Upper lobe of left lung (tissue), 6 donors: Measurements from ENCODE around the gene TRAF5. TPM values are rescaled to one million over a fixed set of nuclear protein-coding genes. Genes with fewer than 3 reads are reported as not detected.
"Not testable (repeated sequence)": the region's sequence is repeated elsewhere in the genome, so short reads cannot be mapped to it uniquely, and the experiment has no call there.

Experiments
- ATAC-seq, 2 donors: fragments of 200-7000 bp; cut with Tn5 transposase; one replicate each; pipeline ENCODE4 v1.9.1; 2022; ENCODE audit warnings: mild to moderate bottlenecking in 2 of 2, moderate library complexity in 2 of 2; ENCODE audit not compliant: low FRiP score in 2 of 2
- DNase-seq, 2 donors: peaks; one replicate each; pipeline ENCODE4 v3.0.0-alpha.2; 2019 to 2020
- H3K27ac ChIP-seq, 4 donors: fragments of 200-600 bp; sonication (generic); one replicate each; pipeline ENCODE4 v1.5.1; 2016 to 2019
- H3K27me3 ChIP-seq, 4 donors: fragments of 200-600 bp; sonication (generic); one replicate each; pipeline ENCODE4 v1.5.1; 2017 to 2019
- H3K36me3 ChIP-seq, 4 donors: fragments of 200-600 bp; sonication (generic); one replicate each; pipeline ENCODE4 v1.5.1; 2016 to 2019
- H3K4me1 ChIP-seq, 4 donors: fragments of 200-600 bp; sonication (generic); one replicate each; pipeline ENCODE4 v1.5.1; 2018 to 2019
- H3K4me3 ChIP-seq, 4 donors: fragments of 200-600 bp; sonication (generic); one replicate each; pipeline ENCODE4 v1.5.1; 2017 to 2019; ENCODE audit warnings: mild to moderate bottlenecking in 2 of 4, moderate library complexity in 1 of 4
- H3K9me3 ChIP-seq, 4 donors: fragments of 200-600 bp; sonication (generic); one replicate each; pipeline ENCODE4 v1.5.1; 2018 to 2019
- EP300 ChIP-seq, 4 donors: sonication (generic); formaldehyde crosslinking; IDR thresholded peaks; one replicate each; pipeline ENCODE4 v1.5.1; 2017; ENCODE audit warnings: antibody characterized with exemption in 4 of 4, control low read depth in 2 of 4
- POLR2A ChIP-seq, 4 donors: fragments of 450-650 bp; IDR thresholded peaks; one replicate each; pipeline ENCODE4 v1.5.1; 2016 to 2017; ENCODE audit warnings: antibody characterized with exemption in 4 of 4, mild to moderate bottlenecking in 2 of 4
- POLR2AphosphoS5 ChIP-seq, 2 donors: sonication (generic); formaldehyde crosslinking; IDR thresholded peaks; one replicate each; pipeline ENCODE4 v1.5.1; 2017; ENCODE audit warnings: antibody characterized with exemption in 2 of 2
- WGBS, 2 donors: methylation state at CpG; one replicate each; pipeline ENCODE4 v1.1.5; 2017 to 2018; 5-methylcytosine and 5-hydroxymethylcytosine counted together
- total RNA-seq, 6 donors: library from RNA; depleted of rRNA in 4 of 6; stranded (reverse); fragments of >200 nt in 4 of 6; gene quantifications; one replicate each; pipeline versions ENCODE4 v1.1.0 to v1.2.1, GENCODE V29; 2016 to 2021
- TF ChIP-seq, protein P1 (sequence below), 6 experiments: fragments of 450-650 bp in 4 of 6; fragments of 200-600 bp in 2 of 6; sonication (generic) in 2 of 6; IDR thresholded peaks; one replicate each; pipeline ENCODE4 v1.5.1; 2016 to 2019; ENCODE audit warnings: antibody characterized with exemption in 6 of 6
- donor health status: DM: no; HTN: no; CAD: no; lungs with moderate emphysema.
- donor health status: DM: no; HTN: yes; CAD: no; lungs with severe emphysema.

Gene TRAF5
- total RNA-seq, 6 donors from 2014 or later = 4.6 to 13.6 (median 9.5) TPM

- Histone ChIP-seq H3K4me1 (peaks cover 0 to 5% (median 0%) of the 10 kb centered on the region in 4 donors), H3K27me3 (no peaks in the 10 kb centered on the region), H3K27ac (peak overlapping the region in 1 of 4 donors; percentile 37), H3K9me3 (no peaks in the 10 kb centered on the region), H3K4me3 (no peak overlapping the region), H3K36me3 (peaks cover 4 to 37% (median 20%) of the 10 kb centered on the region in 4 donors)
- ATAC-seq (no peak), DNase-seq (no peak)
- WGBS, 2 donors = 62 to 82% methylated on average over 3 of the region's 3 CpGs
- TF ChIP-seq EP300 (IDR thresholded peaks at IDR 0.05) (no peak), POLR2A (IDR thresholded peaks at IDR 0.05) (no peak), POLR2AphosphoS5 (IDR thresholded peaks at IDR 0.05) (no peak)
- TF ChIP-seq, protein P1, sequence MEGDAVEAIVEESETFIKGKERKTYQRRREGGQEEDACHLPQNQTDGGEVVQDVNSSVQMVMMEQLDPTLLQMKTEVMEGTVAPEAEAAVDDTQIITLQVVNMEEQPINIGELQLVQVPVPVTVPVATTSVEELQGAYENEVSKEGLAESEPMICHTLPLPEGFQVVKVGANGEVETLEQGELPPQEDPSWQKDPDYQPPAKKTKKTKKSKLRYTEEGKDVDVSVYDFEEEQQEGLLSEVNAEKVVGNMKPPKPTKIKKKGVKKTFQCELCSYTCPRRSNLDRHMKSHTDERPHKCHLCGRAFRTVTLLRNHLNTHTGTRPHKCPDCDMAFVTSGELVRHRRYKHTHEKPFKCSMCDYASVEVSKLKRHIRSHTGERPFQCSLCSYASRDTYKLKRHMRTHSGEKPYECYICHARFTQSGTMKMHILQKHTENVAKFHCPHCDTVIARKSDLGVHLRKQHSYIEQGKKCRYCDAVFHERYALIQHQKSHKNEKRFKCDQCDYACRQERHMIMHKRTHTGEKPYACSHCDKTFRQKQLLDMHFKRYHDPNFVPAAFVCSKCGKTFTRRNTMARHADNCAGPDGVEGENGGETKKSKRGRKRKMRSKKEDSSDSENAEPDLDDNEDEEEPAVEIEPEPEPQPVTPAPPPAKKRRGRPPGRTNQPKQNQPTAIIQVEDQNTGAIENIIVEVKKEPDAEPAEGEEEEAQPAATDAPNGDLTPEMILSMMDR (IDR thresholded peaks at IDR 0.05) = no peak
Measured at GRCh38 chr1:211309617-211310016, 17.0 kb upstream of the TRAF5 start.

GRCh38 chr1:211313392-211313791, 13.2 kb upstream of the TRAF5 start:
- TF ChIP-seq POLR2A (IDR thresholded peaks at IDR 0.05) (no peak), EP300 (IDR thresholded peaks at IDR 0.05) (no peak), POLR2AphosphoS5 (IDR thresholded peaks at IDR 0.05) (no peak)
- TF ChIP-seq, protein P1 (IDR thresholded peaks at IDR 0.05) = no peak
- H3K27ac ChIP-seq = no peak overlapping the region
- peak in 1 of 2 donors; percentile 39 for DNase-seq
- 95 to 96% methylated on average over 11 of the region's 11 CpGs for WGBS, 2 donors
- no peaks in the 10 kb centered on the region for H3K27me3 ChIP-seq
- ATAC-seq = no peak
- no peaks in the 10 kb centered on the region for H3K9me3 ChIP-seq
- peaks cover 4 to 39% (median 16%) of the 10 kb centered on the region in 4 donors for H3K36me3 ChIP-seq
- no peak overlapping the region for H3K4me3 ChIP-seq
- peaks cover 0 to 5% (median 0%) of the 10 kb centered on the region in 4 donors for H3K4me1 ChIP-seq

DNA sequence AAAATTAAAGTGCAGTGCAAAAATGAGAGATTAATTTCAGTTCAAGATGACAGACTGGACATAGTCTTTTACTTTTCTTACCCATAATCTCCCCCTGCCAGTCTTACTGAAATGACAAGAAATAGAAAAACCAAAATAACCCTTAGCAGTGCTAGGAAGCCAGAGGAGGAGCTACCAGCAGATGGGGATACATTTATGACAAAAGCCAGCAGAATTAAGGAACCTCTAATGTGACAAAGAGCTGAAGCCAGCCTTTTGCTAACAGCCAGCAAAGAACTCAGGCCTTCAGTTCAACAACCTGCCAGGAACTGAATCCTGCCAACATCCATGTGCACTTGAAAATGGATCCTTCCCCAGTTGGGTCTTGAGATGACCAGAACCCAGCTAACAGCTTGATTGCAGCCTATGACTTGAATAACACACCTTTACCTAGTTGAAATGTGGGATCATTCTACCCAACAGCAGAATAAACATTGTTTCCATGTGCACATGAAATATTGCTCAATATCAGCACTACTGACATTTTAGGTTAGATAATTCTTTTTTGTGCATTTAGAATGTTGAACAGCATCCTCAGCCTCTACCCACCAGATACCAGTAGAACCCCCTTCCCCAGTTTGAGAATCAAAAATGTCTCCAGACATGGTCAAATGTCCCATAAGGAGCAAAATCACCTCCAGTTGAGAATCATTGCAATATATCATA, 7.9 kb upstream of the TRAF5 start:
- H3K27ac ChIP-seq = no peak overlapping the region
- H3K4me1 ChIP-seq = peaks cover 0 to 3% (median 0%) of the 10 kb centered on the region in 4 donors
- ATAC-seq (no peak), DNase-seq (no peak)
- no peaks in the 10 kb centered on the region for H3K27me3 ChIP-seq
- H3K4me3 ChIP-seq = no peak overlapping the region
- H3K9me3 ChIP-seq = no peaks in the 10 kb centered on the region
- H3K36me3 ChIP-seq = peaks cover under 1 to 24% (median 5%) of the 10 kb centered on the region in 4 donors
- TF ChIP-seq POLR2A (IDR thresholded peaks at IDR 0.05) (no peak), POLR2AphosphoS5 (IDR thresholded peaks at IDR 0.05) (no peak), EP300 (IDR thresholded peaks at IDR 0.05) (no peak)
- TF ChIP-seq, protein P1 (IDR thresholded peaks at IDR 0.05) = no peak

GRCh38 chr1:211319892-211320291, 6.7 kb upstream of the TRAF5 start:
- no peak for DNase-seq
- Histone ChIP-seq H3K4me1 (peaks cover 0 to 3% (median 0%) of the 10 kb centered on the region in 4 donors), H3K9me3 (no peaks in the 10 kb centered on the region), H3K36me3 (peaks cover 0 to 13% (median 0%) of the 10 kb centered on the region in 4 donors), H3K27me3 (no peaks in the 10 kb centered on the region), H3K4me3 (no peak overlapping the region), H3K27ac (no peak overlapping the region)
- TF ChIP-seq EP300 (IDR thresholded peaks at IDR 0.05) = no peak
- TF ChIP-seq, protein P1 (IDR thresholded peaks at IDR 0.05) = no peak
- TF ChIP-seq POLR2AphosphoS5 (IDR thresholded peaks at IDR 0.05) = no peak
- TF ChIP-seq POLR2A (IDR thresholded peaks at IDR 0.05) = no peak
- no peak for ATAC-seq

GRCh38 chr1:211320980-211321379, 5.7 kb upstream of the TRAF5 start:
- WGBS, 2 donors = 79 to 86% methylated on average over 4 of the region's 4 CpGs
- TF ChIP-seq, protein P1 (IDR thresholded peaks at IDR 0.05) = no peak
- no peak for TF ChIP-seq POLR2A (IDR thresholded peaks at IDR 0.05)
- no peak for TF ChIP-seq POLR2AphosphoS5 (IDR thresholded peaks at IDR 0.05)
- TF ChIP-seq EP300 (IDR thresholded peaks at IDR 0.05) = no peak
- no peaks in the 10 kb centered on the region for H3K9me3 ChIP-seq
- H3K4me1 ChIP-seq = peaks cover 0 to 3% (median under 1%) of the 10 kb centered on the region in 4 donors
- DNase-seq (no peak), ATAC-seq (no peak)
- no peak overlapping the region for H3K27ac ChIP-seq
- H3K4me3 ChIP-seq = no peak overlapping the region
- H3K27me3 ChIP-seq = no peaks in the 10 kb centered on the region
- H3K36me3 ChIP-seq = peaks cover 0 to 2% (median 0%) of the 10 kb centered on the region in 4 donors

DNA sequence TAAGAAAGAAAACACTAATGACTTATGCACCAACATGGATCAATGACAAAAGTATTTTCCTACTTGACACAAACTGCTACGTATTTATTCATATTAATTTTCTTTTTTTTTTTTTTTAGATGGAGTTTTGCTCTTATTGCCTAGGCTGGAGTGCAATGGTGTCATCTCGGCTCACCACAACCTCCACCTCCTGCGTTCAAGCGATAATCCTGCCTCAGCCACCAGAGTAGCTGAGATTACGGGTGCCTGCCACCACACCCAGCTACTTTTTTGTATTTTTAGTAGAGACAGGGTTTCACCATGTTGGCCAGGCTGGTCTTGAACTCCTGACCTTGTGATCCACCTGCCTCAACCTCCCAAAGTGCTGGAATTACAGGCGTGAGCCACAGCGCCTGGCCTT, 5.0 kb upstream of the TRAF5 start:
- DNase-seq, H3K36me3 ChIP-seq, H3K4me1 ChIP-seq, H3K9me3 ChIP-seq, H3K27ac ChIP-seq, H3K27me3 ChIP-seq, H3K4me3 ChIP-seq, ATAC-seq: not testable (repeated sequence)
- 92 to 94% methylated on average over 7 of the region's 7 CpGs for WGBS, 2 donors
